T-helper 17 cell (primary cell): ENCODE results near the gene HGF. TPM values are rescaled to one million over a fixed set of nuclear protein-coding genes. Genes with fewer than 3 reads are reported as not detected.
"Not testable (repeated sequence)": the region's sequence is repeated elsewhere in the genome, so short reads cannot be mapped to it uniquely, and the experiment has no call there.

Experiments
- ATAC-seq: fragments of 150-1000 bp; cut with Tn5 transposase; 2 replicates; pipeline ENCODE4 v1.10.0; 2021; ENCODE audit warnings: mild to moderate bottlenecking, moderate library complexity
- DNase-seq, 3 donors: peaks; one replicate each; pipeline versions ENCODE4 v3.0.0 to v3.0.0-alpha.2; 2020 to 2021
- H3K9me3 ChIP-seq: one replicate; pipeline ENCODE4 v1.7.0; 2013; ENCODE audit warnings: low read length, mild to moderate bottlenecking; ENCODE audit not compliant: control insufficient read depth, poor library complexity, severe bottlenecking
- H3K27ac Mint-ChIP-seq: one replicate; pipeline ENCODE4 v1.8.0; 2022; ENCODE audit warnings: mild to moderate bottlenecking, moderate library complexity, mixed read lengths
- H3K27me3 Mint-ChIP-seq: one replicate; pipeline ENCODE4 v1.8.0; 2022; ENCODE audit warnings: mixed read lengths
- H3K36me3 Mint-ChIP-seq: one replicate; pipeline ENCODE4 v1.8.0; 2022; ENCODE audit warnings: low read depth, mixed read lengths
- H3K4me1 Mint-ChIP-seq: one replicate; pipeline ENCODE4 v1.8.0; 2022; ENCODE audit warnings: mild to moderate bottlenecking, mixed read lengths
- H3K4me3 Mint-ChIP-seq: one replicate; pipeline ENCODE4 v1.8.0; 2022; ENCODE audit warnings: mild to moderate bottlenecking, moderate library complexity, mixed read lengths
- total RNA-seq, 4 donors: library from RNA in 2 of 4; stranded (reverse) in 2 of 4; gene quantifications; one replicate each; pipeline ENCODE4 v1.2.3 and lab custom pipeline; 2022 to 2026

The HGF gene
- total RNA-seq, 2 donors from 2014 or later = 0.37 TPM; not detected in 1

DNA sequence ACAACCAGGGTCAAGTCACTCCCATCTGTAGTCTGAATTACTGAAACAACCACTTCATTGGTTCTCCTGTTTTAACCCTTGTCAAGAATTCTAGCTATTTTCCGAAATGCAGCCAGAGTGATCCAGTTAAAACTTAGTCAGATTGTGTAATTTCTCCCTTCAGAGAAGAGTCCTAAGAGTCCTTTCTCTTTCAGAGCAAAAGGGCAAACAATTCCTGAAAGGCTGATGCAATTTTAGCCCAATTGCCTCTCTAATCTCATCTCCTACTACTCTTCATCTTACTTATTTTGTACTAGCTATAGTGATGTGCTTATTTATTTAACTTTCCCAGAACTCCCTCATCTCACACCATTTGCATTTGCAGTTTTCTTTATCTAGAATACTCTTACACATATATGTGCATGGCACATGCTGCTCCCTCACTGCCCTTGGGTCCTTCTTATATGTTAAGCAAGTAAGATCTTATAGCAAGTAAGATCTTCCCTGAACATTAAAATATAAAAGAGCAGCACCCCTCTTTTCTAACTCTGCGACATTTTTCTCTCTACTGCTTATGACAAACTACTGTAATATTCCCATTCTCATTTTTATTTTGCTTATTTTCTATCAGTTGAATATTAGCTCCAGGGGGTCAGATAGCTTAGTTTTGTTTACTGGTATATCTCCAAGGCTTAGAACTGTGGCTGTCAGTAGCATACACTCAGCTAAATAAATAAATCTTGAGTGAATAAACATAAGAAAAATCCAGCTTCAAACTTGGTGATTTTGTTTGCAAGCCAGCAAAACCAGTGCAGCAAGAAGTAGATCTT, 44.6 kb downstream of the HGF start:
- H3K9me3 ChIP-seq = no peaks in the 10 kb centered on the region
- no peak for ATAC-seq
- Mint-ChIP-seq H3K4me3 (no peak overlapping the region), H3K36me3 (no peaks in the 10 kb centered on the region), H3K27ac (no peak overlapping the region), H3K4me1 (no peaks in the 10 kb centered on the region), H3K27me3 (no peaks in the 10 kb centered on the region)
- DNase-seq = no peak

DNA sequence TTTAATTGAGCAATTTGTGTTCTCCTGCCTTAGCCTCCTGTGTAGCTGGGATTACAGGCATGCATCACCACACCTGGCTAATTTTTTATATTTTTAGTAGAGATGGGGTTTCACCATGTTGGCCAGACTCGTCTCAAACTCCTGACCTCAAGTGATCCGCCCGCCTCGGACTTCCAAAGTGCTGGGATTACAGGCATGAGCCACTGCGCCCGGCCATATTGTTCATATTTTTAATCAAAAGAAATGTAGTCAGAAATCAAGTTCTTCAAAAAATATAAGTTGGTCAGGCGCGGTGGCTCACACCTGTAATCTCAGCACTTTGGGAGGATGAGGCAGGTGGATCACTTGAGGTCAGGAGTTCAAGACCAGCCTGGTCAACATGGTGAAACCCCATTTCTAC, 47.6 kb downstream of the HGF start:
- not testable (repeated sequence) for H3K36me3 Mint-ChIP-seq, H3K4me3 Mint-ChIP-seq, H3K27ac Mint-ChIP-seq, H3K4me1 Mint-ChIP-seq, ATAC-seq, H3K27me3 Mint-ChIP-seq, DNase-seq, H3K9me3 ChIP-seq

DNA sequence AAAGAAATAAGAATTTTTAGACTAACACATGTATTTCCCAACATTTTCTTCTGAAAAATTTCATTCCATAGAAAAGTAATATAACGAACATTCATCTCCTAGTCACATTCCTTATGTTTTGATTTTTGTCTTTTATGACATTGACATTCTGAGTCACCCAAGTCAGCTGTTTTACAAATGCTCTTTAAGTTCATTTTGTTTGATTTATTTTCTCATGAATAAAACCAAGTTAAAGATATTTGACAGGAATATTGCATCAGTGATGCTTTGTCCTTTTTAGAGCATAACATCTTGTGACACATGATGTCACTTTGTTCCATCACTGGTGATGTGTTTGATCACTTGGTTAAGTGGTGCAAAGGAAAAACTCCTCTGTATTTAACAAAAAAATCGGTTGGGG, 48.4 kb downstream of the HGF start:
- no peak overlapping the region for H3K4me3 Mint-ChIP-seq
- no peak for ATAC-seq
- H3K27me3 Mint-ChIP-seq = no peaks in the 10 kb centered on the region
- no peaks in the 10 kb centered on the region for H3K9me3 ChIP-seq
- no peak for DNase-seq
- no peak overlapping the region for H3K27ac Mint-ChIP-seq
- H3K4me1 Mint-ChIP-seq = no peaks in the 10 kb centered on the region
- H3K36me3 Mint-ChIP-seq = no peaks in the 10 kb centered on the region

DNA sequence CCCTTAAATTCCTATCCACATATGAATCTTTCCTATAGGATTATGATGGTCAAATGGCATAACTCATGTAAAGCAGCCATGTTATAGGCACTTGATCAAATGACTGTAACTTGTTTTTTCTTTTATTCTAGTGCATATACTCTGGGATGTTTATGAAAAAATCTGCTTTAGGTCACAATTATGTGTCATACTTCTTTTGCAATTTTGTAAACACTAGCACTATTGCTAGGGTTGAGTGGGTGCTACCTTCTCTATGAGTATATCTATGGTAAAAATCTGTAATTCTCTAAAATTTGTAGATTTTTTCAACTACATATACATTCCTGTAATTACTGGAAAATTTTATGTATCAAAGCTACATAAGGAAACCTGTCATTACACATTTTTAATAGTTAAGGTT, 50.0 kb downstream of the HGF start:
- ATAC-seq = no peak
- H3K27ac Mint-ChIP-seq = no peak overlapping the region
- no peaks in the 10 kb centered on the region for H3K4me1 Mint-ChIP-seq
- no peaks in the 10 kb centered on the region for H3K27me3 Mint-ChIP-seq
- no peak overlapping the region for H3K4me3 Mint-ChIP-seq
- no peak for DNase-seq
- H3K9me3 ChIP-seq = no peaks in the 10 kb centered on the region
- no peaks in the 10 kb centered on the region for H3K36me3 Mint-ChIP-seq

DNA sequence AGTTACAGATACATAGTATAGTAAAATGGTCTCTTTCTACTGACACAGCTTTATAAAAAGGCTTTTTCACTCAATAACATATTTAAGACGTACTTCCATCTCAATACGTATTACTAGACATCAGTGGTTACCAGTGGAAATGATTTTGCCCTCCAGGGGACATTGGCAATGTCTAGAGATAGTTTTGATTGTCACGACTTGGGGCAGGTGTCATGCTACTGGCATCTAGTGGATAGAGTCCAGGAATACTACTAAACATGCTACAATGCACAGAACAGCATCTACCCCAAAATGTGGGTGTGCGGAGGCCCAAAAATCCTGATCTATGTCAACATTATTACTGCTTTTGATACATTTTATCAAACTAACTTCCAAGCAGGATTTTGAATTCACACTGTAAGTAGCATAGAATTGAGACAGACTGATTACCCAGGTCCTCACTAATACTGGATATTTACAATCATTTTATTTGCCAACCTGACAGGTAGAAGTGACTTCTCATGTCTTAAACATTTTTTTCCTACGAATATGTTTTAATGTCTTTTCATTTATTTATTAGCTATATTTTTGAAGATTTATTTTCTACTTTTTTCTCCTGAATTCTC, 53.8 kb downstream of the HGF start:
- H3K9me3 ChIP-seq = no peaks in the 10 kb centered on the region
- no peak overlapping the region for H3K27ac Mint-ChIP-seq

DNA sequence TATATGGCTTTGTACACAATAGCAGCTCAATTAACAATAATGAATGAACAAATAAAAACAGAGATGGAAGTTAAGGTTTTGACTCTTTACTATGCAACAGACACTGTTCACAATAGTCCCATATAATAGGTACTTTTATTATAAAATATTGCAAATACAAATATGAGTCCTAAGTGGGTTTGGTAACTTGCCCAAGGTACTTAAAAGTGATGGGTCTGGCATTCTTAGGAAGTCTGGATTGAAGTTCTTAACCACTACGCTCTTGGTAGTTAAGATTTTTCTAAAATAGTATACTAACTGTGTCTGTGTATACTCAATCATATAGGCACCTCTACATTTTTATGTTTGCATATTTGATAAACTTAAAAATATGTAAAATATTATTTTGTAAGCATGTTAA, 55.5 kb downstream of the HGF start:
- Mint-ChIP-seq H3K36me3 (no peaks in the 10 kb centered on the region), H3K27me3 (no peaks in the 10 kb centered on the region), H3K27ac (no peak overlapping the region), H3K4me1 (no peaks in the 10 kb centered on the region), H3K4me3 (no peak overlapping the region)
- ATAC-seq (no peak), DNase-seq (no peak)
- no peaks in the 10 kb centered on the region for H3K9me3 ChIP-seq

More for the DNA sequence above, 53.8 kb downstream of the HGF start:
- Mint-ChIP-seq H3K36me3 (no peaks in the 10 kb centered on the region), H3K27me3 (no peaks in the 10 kb centered on the region), H3K4me3 (no peak overlapping the region), H3K4me1 (no peaks in the 10 kb centered on the region)
- DNase-seq (no peak), ATAC-seq (no peak)

DNA sequence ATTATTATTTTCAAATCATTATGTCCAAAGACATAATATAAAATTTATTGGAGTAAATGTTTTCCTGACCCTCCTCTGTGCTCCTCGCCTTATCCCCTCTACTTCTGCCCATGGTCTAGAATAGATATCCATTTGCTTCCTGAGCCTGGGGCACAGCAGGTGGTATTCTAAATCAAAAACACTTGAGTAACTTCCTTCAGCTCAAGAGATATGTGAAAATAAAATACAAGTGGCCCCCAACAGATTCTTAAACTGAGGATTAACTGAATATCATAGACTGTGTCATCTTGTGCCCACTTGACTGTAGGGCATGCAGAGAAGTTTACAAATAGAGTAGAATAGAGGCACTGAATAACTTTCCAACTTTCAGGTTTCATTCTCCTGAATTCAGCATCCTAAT, 59.1 kb downstream of the HGF start:
- no peaks in the 10 kb centered on the region for H3K36me3 Mint-ChIP-seq
- H3K27ac Mint-ChIP-seq = no peak overlapping the region
- H3K27me3 Mint-ChIP-seq = no peaks in the 10 kb centered on the region
- DNase-seq (no peak), ATAC-seq (no peak)
- no peaks in the 10 kb centered on the region for H3K4me1 Mint-ChIP-seq
- no peak overlapping the region for H3K4me3 Mint-ChIP-seq
- no peaks in the 10 kb centered on the region for H3K9me3 ChIP-seq

DNA sequence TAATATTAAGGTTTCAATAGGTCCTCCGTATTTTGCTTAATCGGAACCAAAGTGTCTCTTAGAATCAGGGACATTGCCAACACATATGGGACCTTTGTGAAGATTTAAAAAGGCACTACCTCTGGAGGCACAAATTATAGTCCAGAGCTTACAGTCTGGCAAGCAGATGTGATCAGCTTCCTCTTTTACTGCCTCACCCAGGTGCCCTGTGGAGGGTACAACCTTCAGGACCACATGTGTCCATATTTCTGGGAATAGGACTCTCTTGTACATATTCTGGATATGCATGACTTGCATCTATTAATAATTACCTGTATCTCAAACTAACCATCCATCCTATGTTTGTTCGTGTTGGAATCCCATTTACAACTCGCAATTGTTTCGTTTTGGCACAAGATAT, 60.0 kb downstream of the HGF start:
- no peaks in the 10 kb centered on the region for H3K9me3 ChIP-seq
- no peak for ATAC-seq
- Mint-ChIP-seq H3K36me3 (no peaks in the 10 kb centered on the region), H3K27ac (no peak overlapping the region), H3K4me1 (no peaks in the 10 kb centered on the region), H3K4me3 (no peak overlapping the region), H3K27me3 (no peaks in the 10 kb centered on the region)
- no peak for DNase-seq

DNA sequence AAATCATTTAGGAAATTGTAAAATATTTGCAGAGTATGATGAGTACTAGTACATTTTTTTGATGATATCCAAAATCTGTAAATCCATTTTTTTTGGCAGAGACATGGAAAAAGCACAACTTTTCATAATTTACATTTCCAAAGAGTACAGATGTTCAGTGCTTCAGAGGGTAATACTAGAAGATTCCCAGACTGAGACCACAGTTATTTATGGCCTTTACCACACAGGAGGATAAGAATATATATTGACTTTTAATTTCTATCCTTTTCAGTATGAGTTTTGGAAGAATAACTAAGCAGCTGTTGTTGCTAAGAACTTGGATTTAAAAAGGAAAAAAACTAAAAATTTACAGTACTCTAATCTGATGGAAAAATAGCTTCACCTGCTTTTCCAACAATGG, 61.9 kb downstream of the HGF start:
- no peak overlapping the region for H3K27ac Mint-ChIP-seq
- H3K4me1 Mint-ChIP-seq = no peaks in the 10 kb centered on the region
- H3K36me3 Mint-ChIP-seq = no peaks in the 10 kb centered on the region
- no peaks in the 10 kb centered on the region for H3K27me3 Mint-ChIP-seq
- ATAC-seq (no peak), DNase-seq (no peak)
- no peak overlapping the region for H3K4me3 Mint-ChIP-seq
- H3K9me3 ChIP-seq = no peaks in the 10 kb centered on the region

DNA sequence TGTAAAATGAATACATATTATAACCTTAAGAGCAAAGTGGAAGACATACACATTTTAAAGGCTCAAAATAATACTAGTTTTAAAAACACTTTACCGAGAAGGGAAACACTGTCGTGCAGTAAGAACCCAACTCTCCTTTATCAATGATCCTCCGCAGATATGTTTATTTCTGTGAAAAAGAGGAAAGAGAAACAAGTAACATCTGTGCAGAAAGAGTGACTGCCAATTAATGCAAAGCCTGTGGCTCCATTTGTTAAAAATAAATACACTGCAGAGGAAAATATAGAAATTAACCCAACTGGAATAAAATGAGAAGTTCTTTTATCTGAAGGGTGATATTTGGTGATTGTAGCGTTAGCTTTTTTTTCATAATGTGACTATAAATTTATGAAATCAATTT, 62.7 kb downstream of the HGF start:
- Mint-ChIP-seq H3K4me1 (no peaks in the 10 kb centered on the region), H3K4me3 (no peak overlapping the region), H3K27ac (no peak overlapping the region), H3K27me3 (no peaks in the 10 kb centered on the region), H3K36me3 (no peaks in the 10 kb centered on the region)
- no peaks in the 10 kb centered on the region for H3K9me3 ChIP-seq
- no peak for DNase-seq
- ATAC-seq = no peak

DNA sequence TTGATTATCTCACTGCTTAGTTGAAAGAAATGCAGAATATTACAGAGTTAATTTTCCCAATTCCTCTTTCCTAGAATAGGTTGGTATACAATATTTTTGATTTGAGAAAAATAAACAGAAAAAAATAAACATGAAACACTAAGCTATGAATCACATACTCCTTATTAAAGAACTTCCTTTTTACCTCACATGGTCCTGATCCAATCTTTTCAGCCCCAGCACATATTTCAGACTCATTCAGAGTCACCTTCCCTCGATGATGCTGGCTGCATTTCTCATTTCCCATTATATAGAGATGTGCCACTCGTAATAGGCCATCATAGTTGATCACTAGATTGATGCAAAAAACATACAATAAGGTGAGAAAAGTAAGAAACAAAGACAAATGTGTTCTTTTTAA, 64.6 kb downstream of the HGF start:
- H3K9me3 ChIP-seq = no peaks in the 10 kb centered on the region

DNA sequence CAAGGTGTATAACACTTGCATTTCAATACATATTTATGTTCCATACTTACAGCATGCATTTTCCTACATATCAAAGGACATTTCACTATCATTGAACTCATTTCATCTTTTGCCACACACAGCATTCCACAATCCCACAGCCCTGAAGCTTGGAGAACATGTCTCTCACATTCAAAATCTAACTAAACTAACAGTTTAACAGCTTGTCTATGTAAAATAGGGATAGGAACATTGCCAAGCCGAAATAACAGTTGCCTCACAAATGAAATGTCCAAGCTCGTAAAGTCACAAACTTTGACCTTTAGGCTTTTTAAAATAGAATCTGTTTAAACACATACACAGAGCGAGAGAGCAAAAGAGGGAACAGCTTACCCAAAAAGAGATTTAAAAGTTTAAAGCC, 65.3 kb downstream of the HGF start:
- ATAC-seq = no peak

More for the DNA sequence above, 64.6 kb downstream of the HGF start:
- DNase-seq (no peak), ATAC-seq (no peak)
- H3K27ac Mint-ChIP-seq = no peak overlapping the region
- no peaks in the 10 kb centered on the region for H3K27me3 Mint-ChIP-seq
- H3K4me1 Mint-ChIP-seq = no peaks in the 10 kb centered on the region
- no peaks in the 10 kb centered on the region for H3K36me3 Mint-ChIP-seq
- no peak overlapping the region for H3K4me3 Mint-ChIP-seq

DNA sequence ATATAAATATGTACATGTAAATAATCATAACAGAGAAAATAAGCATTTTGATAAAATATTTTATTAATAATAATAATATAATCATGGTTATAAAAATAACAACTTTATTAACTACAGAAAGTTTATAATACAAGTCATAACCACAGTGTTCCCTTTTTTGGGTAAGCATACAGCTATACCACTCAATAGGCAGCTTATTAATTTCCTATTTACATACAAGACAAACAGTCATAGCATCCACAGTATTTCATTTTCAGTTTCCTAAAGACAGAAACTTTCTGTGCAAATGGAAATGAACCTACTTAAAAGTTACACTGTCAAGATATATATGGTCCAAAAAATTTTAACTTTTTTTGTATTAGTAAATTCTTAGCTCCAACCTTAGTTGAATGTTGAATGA, 70.9 kb downstream of the HGF start:
- H3K4me1 Mint-ChIP-seq = no peaks in the 10 kb centered on the region
- no peaks in the 10 kb centered on the region for H3K27me3 Mint-ChIP-seq
- H3K27ac Mint-ChIP-seq = no peak overlapping the region
- ATAC-seq = no peak
- H3K36me3 Mint-ChIP-seq = no peaks in the 10 kb centered on the region
- no peak for DNase-seq
- no peak overlapping the region for H3K4me3 Mint-ChIP-seq
- H3K9me3 ChIP-seq = no peaks in the 10 kb centered on the region

More for the DNA sequence above, 65.3 kb downstream of the HGF start:
- H3K27ac Mint-ChIP-seq = no peak overlapping the region
- no peaks in the 10 kb centered on the region for H3K9me3 ChIP-seq
- DNase-seq = no peak
- no peaks in the 10 kb centered on the region for H3K4me1 Mint-ChIP-seq
- no peaks in the 10 kb centered on the region for H3K36me3 Mint-ChIP-seq
- no peaks in the 10 kb centered on the region for H3K27me3 Mint-ChIP-seq
- H3K4me3 Mint-ChIP-seq = no peak overlapping the region

DNA sequence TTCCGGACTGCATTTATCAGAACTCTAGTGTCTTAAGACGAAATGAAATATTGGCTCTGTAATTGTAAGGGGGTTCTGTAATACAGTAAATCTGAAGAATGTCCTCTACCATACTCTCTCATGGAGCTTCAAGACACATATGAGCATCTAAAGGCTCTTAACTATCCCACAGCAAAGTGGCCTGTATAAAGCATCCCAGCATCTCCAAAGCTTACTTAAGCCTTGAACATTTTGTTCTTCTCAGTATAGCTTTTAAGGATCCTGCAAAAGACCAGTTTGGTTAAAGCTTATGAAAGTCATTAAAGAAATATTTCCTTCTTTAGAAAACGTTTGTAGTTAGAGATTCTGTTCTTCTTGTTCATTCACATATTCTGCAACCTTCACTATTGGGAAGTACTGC, 75.1 kb downstream of the HGF start:
- Mint-ChIP-seq H3K27me3 (no peaks in the 10 kb centered on the region), H3K27ac (no peak overlapping the region), H3K4me3 (no peak overlapping the region), H3K36me3 (no peaks in the 10 kb centered on the region), H3K4me1 (no peaks in the 10 kb centered on the region)
- ATAC-seq (no peak), DNase-seq (no peak)
- H3K9me3 ChIP-seq = no peaks in the 10 kb centered on the region
